G401 (cell line): ENCODE measurements around the gene KLK12. TPM values are rescaled to one million over a fixed set of nuclear protein-coding genes. Genes with fewer than 3 reads are reported as not detected.
A peak's percentile ranks its signal among the peaks of the same experiment; 100 is the strongest.

Experiments used
- DNase-seq: peaks from one replicate; pipeline ENCODE4 v3.0.0-alpha.2; 2015; ENCODE audit warnings: low spot score
- in situ Hi-C: cut with HindIII; loops from 2 replicates; pipeline ENCODE4 v1.10.0; 2016; ENCODE audit warnings: low sequenced_read_pairs, mixed read lengths
- total RNA-seq: library from RNA; depleted of rRNA; stranded (reverse); fragments of >200 nt; shearing (Covaris generic); gene quantifications from 2 replicates; pipeline ENCODE4 v1.2.3, GENCODE V29; 2014

Gene KLK12
- total RNA-seq, 1 experiment from 2014 or later, result not detected

- in situ Hi-C loops, result no loop called here
- DNase-seq, result peak; percentile 74
Measured at GRCh38 chr19:51020988-51021651, 13.7 kb downstream of the KLK12 start.

GRCh38 chr19:51019544-51019925 lies 15.3 kb downstream of the KLK12 start, which contains the start of gene KLK10:
Gene KLK10, minus strand, starts transcription at chr19:51019709. Its CDS starts 579 bp downstream, at chr19:51019130.
- in situ Hi-C loops, result no loop called here
- DNase-seq, result no peak

GRCh38 chr19:51018745-51019543 lies 15.9 kb downstream of the KLK12 start:
- peak; percentile 23 for DNase-seq
- in situ Hi-C loops, result no loop called here

GRCh38 chr19:51016798-51017683 lies 17.8 kb downstream of the KLK12 start:
- DNase-seq, result peak; percentile 68
- in situ Hi-C loops, result no loop called here

- no peak for DNase-seq
- in situ Hi-C loops, result no loop called here
Measured at GRCh38 chr19:51015691-51016267, 19.0 kb downstream of the KLK12 start.

GRCh38 chr19:51014242-51014641 lies 20.6 kb downstream of the KLK12 start:
- in situ Hi-C loops, result no loop called here
- DNase-seq, result no peak

- DNase-seq, result no peak
- in situ Hi-C loops, result no loop called here
Measured at GRCh38 chr19:51012661-51013190, 22.1 kb downstream of the KLK12 start.

GRCh38 chr19:51010066-51010795 lies 24.6 kb downstream of the KLK12 start:
- no peak for DNase-seq

GRCh38 chr19:51009061-51009891 lies 25.5 kb downstream of the KLK12 start:
- no peak for DNase-seq
- in situ Hi-C loops, result no loop called here

More at GRCh38 chr19:51010066-51010795, 24.6 kb downstream of the KLK12 start:
- in situ Hi-C loops, result no loop called here

GRCh38 chr19:51007488-51007887 lies 27.3 kb downstream of the KLK12 start:
- in situ Hi-C loops, result no loop called here
- no peak for DNase-seq

- in situ Hi-C loops, result no loop called here
- no peak for DNase-seq
Measured at GRCh38 chr19:51006406-51006805, 28.4 kb downstream of the KLK12 start.

GRCh38 chr19:51005248-51005647 lies 29.6 kb downstream of the KLK12 start:
- in situ Hi-C loops, result no loop called here
- no peak for DNase-seq

GRCh38 chr19:51003316-51003715 lies 31.5 kb downstream of the KLK12 start:
- in situ Hi-C loops, result no loop called here
- no peak for DNase-seq

GRCh38 chr19:51002542-51003311 lies 32.1 kb downstream of the KLK12 start:
- no peak for DNase-seq
- in situ Hi-C loops, result no loop called here

GRCh38 chr19:51002089-51002532 lies 32.7 kb downstream of the KLK12 start:
- in situ Hi-C loops, result no loop called here
- no peak for DNase-seq

- in situ Hi-C loops, result no loop called here
- DNase-seq, result no peak
Measured at GRCh38 chr19:51001515-51001914, 33.3 kb downstream of the KLK12 start, which contains the start of gene KLK8. Gene KLK8, minus strand, starts transcription at chr19:51001604. Its CDS starts 437 bp downstream, at chr19:51001167.

- in situ Hi-C loops, result no loop called here
Measured at GRCh38 chr19:51000981-51001380, 33.8 kb downstream of the KLK12 start.

More at GRCh38 chr19:51000981-51001380, 33.8 kb downstream of the KLK12 start:
- DNase-seq, result no peak
